ENCODE measurements around the gene SLC35G2. TPM values are rescaled to one million over a fixed set of nuclear protein-coding genes. Genes with fewer than 3 reads are reported as not detected.
A peak's percentile ranks its signal among the peaks of the same experiment; 100 is the strongest.

The SLC35G2 gene
- total RNA-seq, 4 donors from 2014 or later: 3.3 to 6.1 (median 5.4) TPM

- H3K27ac ChIP-seq: peak overlapping the region in 2 of 4 donors; percentile 12 to 33
- 12 to 37% methylated on average over 5 of the region's 5 CpGs for WGBS, 2 donors (ENCODE audit: low coverage in 1 of 2)
- TF ChIP-seq POLR2A (IDR thresholded peaks at IDR 0.05): no peak
- no peak for TF ChIP-seq CTCF (IDR thresholded peaks at IDR 0.05)
- TF ChIP-seq EP300 (IDR thresholded peaks at IDR 0.05): no peak
- no peak for TF ChIP-seq POLR2AphosphoS5 (IDR thresholded peaks at IDR 0.05)
- H3K9me3 ChIP-seq: no peaks in the 10 kb centered on the region
- H3K4me1 ChIP-seq: peaks cover 0 to 15% (median 5%) of the 10 kb centered on the region in 3 donors
- no peak overlapping the region for H3K4me3 ChIP-seq
- no peaks in the 10 kb centered on the region for H3K27me3 ChIP-seq
- H3K36me3 ChIP-seq: no peaks in the 10 kb centered on the region
- ATAC-seq: peak; percentile 31
These were observed 16.4 kb upstream of the SLC35G2 start for GRCh38 chr3:136802481-136802996.

GRCh38 chr3:136804141-136804540 lies 14.8 kb upstream of the SLC35G2 start:
- no peak for TF ChIP-seq POLR2A (IDR thresholded peaks at IDR 0.05)
- TF ChIP-seq CTCF (IDR thresholded peaks at IDR 0.05): no peak
- TF ChIP-seq POLR2AphosphoS5 (IDR thresholded peaks at IDR 0.05): no peak
- TF ChIP-seq EP300 (IDR thresholded peaks at IDR 0.05): no peak
- peaks cover 0 to 15% (median 5%) of the 10 kb centered on the region in 3 donors for H3K4me1 ChIP-seq
- no peaks in the 10 kb centered on the region for H3K36me3 ChIP-seq
- H3K4me3 ChIP-seq: no peak overlapping the region
- ATAC-seq: no peak
- no peaks in the 10 kb centered on the region for H3K27me3 ChIP-seq
- H3K27ac ChIP-seq: no peak overlapping the region
- 100% methylated on average over 2 to 3 of the region's 4 CpGs for WGBS, 2 donors (ENCODE audit: low coverage in 1 of 2)
- H3K9me3 ChIP-seq: no peaks in the 10 kb centered on the region

- no peaks in the 10 kb centered on the region for H3K9me3 ChIP-seq
- no peak overlapping the region for H3K4me3 ChIP-seq
- H3K4me1 ChIP-seq: peaks cover 0 to 15% (median 5%) of the 10 kb centered on the region in 3 donors
- TF ChIP-seq CTCF (IDR thresholded peaks at IDR 0.05) (no peak), POLR2AphosphoS5 (IDR thresholded peaks at IDR 0.05) (no peak), EP300 (IDR thresholded peaks at IDR 0.05) (no peak), POLR2A (IDR thresholded peaks at IDR 0.05) (no peak)
- H3K36me3 ChIP-seq: no peaks in the 10 kb centered on the region
- H3K27ac ChIP-seq: no peak overlapping the region
- H3K27me3 ChIP-seq: no peaks in the 10 kb centered on the region
- no peak for ATAC-seq
These were observed 14.1 kb upstream of the SLC35G2 start for GRCh38 chr3:136804813-136805212.

GRCh38 chr3:136805795-136806194 lies 13.1 kb upstream of the SLC35G2 start:
- Histone ChIP-seq H3K9me3 (no peaks in the 10 kb centered on the region), H3K36me3 (no peaks in the 10 kb centered on the region), H3K27ac (no peak overlapping the region), H3K4me1 (peaks cover 0 to 15% (median 5%) of the 10 kb centered on the region in 3 donors), H3K27me3 (no peaks in the 10 kb centered on the region), H3K4me3 (no peak overlapping the region)
- ATAC-seq: no peak
- TF ChIP-seq POLR2A (IDR thresholded peaks at IDR 0.05) (no peak), POLR2AphosphoS5 (IDR thresholded peaks at IDR 0.05) (no peak), EP300 (IDR thresholded peaks at IDR 0.05) (no peak), CTCF (IDR thresholded peaks at IDR 0.05) (no peak)
- WGBS, 2 donors (ENCODE audit: low coverage in 1 of 2): 63 to 66% methylated on average over 3 of the region's 3 CpGs

- no peaks in the 10 kb centered on the region for H3K9me3 ChIP-seq
- TF ChIP-seq CTCF (IDR thresholded peaks at IDR 0.05) (no peak), POLR2A (IDR thresholded peaks at IDR 0.05) (no peak), EP300 (IDR thresholded peaks at IDR 0.05) (no peak), POLR2AphosphoS5 (IDR thresholded peaks at IDR 0.05) (no peak)
- H3K27me3 ChIP-seq: no peaks in the 10 kb centered on the region
- ATAC-seq: no peak
- H3K4me1 ChIP-seq: no peaks in the 10 kb centered on the region
- H3K4me3 ChIP-seq: no peak overlapping the region
- no peak overlapping the region for H3K27ac ChIP-seq
- H3K36me3 ChIP-seq: no peaks in the 10 kb centered on the region
- 80 to 92% methylated on average over 2 of the region's 3 CpGs for WGBS, 2 donors (ENCODE audit: low coverage in 1 of 2)
These were observed 7.2 kb upstream of the SLC35G2 start for GRCh38 chr3:136811701-136812100.

All from gastroesophageal sphincter (tissue), 4 donors.